ENCODE results near the gene ADGRB2. TPM values are rescaled to one million over a fixed set of nuclear protein-coding genes. Genes with fewer than 3 reads are reported as not detected.

Gene ADGRB2
- total RNA-seq, 2 donors from 2014 or later: 3.0 to 10.2 TPM

DNA sequence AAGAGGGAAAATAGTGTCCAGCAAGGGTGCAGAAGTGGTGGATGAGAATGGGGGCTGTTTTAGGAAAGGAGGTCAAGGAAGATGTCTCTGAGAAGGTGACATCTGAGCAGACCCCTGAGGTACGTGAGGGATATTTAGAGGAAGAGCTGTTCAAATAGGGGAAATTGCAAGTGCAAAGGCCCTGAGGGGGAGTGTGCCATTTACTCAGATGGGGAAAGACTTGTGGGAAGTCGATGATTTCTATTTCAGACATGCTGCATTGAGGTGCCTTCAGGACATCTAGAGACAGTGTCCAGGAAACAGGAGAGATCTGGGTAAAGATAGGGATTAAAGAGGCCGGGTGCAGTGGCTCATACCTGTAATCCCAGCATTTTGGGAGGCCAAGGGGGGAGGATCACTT is 10.4 kb upstream of the ADGRB2 start:
- no peaks in the 10 kb centered on the region for H3K9me3 ChIP-seq
- no peak for DNase-seq (ENCODE audit: low spot score)
- intact Hi-C loops (cut with DNase I): no loop called here
- peaks cover 6% of the 10 kb centered on the region for H3K27me3 ChIP-seq (replicated peaks; ENCODE audit: insufficient read depth)
- no peaks in the 10 kb centered on the region for H3K36me3 ChIP-seq
- TF ChIP-seq POLR2AphosphoS5 (IDR thresholded peaks at IDR 0.05) (no peak), POLR2A (IDR thresholded peaks at IDR 0.05) (no peak)
- TF ChIP-seq, protein P1, sequence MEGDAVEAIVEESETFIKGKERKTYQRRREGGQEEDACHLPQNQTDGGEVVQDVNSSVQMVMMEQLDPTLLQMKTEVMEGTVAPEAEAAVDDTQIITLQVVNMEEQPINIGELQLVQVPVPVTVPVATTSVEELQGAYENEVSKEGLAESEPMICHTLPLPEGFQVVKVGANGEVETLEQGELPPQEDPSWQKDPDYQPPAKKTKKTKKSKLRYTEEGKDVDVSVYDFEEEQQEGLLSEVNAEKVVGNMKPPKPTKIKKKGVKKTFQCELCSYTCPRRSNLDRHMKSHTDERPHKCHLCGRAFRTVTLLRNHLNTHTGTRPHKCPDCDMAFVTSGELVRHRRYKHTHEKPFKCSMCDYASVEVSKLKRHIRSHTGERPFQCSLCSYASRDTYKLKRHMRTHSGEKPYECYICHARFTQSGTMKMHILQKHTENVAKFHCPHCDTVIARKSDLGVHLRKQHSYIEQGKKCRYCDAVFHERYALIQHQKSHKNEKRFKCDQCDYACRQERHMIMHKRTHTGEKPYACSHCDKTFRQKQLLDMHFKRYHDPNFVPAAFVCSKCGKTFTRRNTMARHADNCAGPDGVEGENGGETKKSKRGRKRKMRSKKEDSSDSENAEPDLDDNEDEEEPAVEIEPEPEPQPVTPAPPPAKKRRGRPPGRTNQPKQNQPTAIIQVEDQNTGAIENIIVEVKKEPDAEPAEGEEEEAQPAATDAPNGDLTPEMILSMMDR (IDR thresholded peaks at IDR 0.05): no peak
- H3K27ac ChIP-seq: no peak overlapping the region
- H3K4me3 ChIP-seq: no peak overlapping the region
- H3K4me1 ChIP-seq (replicated peaks): no peaks in the 10 kb centered on the region
- 71% methylated on average over 3 of the region's 3 CpGs for WGBS

GRCh38 chr1:31773861-31774260 is 9.7 kb upstream of the ADGRB2 start:
- TF ChIP-seq, protein P1 (IDR thresholded peaks at IDR 0.05): no peak
- TF ChIP-seq POLR2AphosphoS5 (IDR thresholded peaks at IDR 0.05) (no peak), POLR2A (IDR thresholded peaks at IDR 0.05) (no peak)
- whole genome bisulfite sequencing: 95% methylated on average over 5 of the region's 5 CpGs
- peaks cover 6% of the 10 kb centered on the region for H3K27me3 ChIP-seq (replicated peaks; ENCODE audit: insufficient read depth)

GRCh38 chr1:31772669-31773248 is 8.6 kb upstream of the ADGRB2 start:
- H3K4me1 ChIP-seq (replicated peaks): no peaks in the 10 kb centered on the region
- H3K36me3 ChIP-seq: no peaks in the 10 kb centered on the region
- H3K27me3 ChIP-seq (replicated peaks; ENCODE audit: insufficient read depth): peaks cover 6% of the 10 kb centered on the region
- intact Hi-C loops (cut with DNase I): no loop called here
- 18% methylated on average over 48 of the region's 49 CpGs for WGBS
- TF ChIP-seq POLR2AphosphoS5 (IDR thresholded peaks at IDR 0.05) (no peak), POLR2A (IDR thresholded peaks at IDR 0.05) (no peak)
- TF ChIP-seq, protein P1 (IDR thresholded peaks at IDR 0.05): no peak
- peak overlapping the region in 1 of 2 donors; percentile 11 for H3K4me3 ChIP-seq
- no peaks in the 10 kb centered on the region for H3K9me3 ChIP-seq
- no peak overlapping the region for H3K27ac ChIP-seq
- no peak for DNase-seq (ENCODE audit: low spot score)

More at GRCh38 chr1:31773861-31774260, 9.7 kb upstream of the ADGRB2 start:
- H3K4me1 ChIP-seq (replicated peaks): no peaks in the 10 kb centered on the region
- H3K27ac ChIP-seq: no peak overlapping the region
- no peaks in the 10 kb centered on the region for H3K9me3 ChIP-seq
- intact Hi-C loops (cut with DNase I): no loop called here
- no peaks in the 10 kb centered on the region for H3K36me3 ChIP-seq
- no peak overlapping the region for H3K4me3 ChIP-seq
- no peak for DNase-seq (ENCODE audit: low spot score)

GRCh38 chr1:31771891-31772668 is 7.9 kb upstream of the ADGRB2 start:
- TF ChIP-seq POLR2AphosphoS5 (IDR thresholded peaks at IDR 0.05): no peak
- TF ChIP-seq POLR2A (IDR thresholded peaks at IDR 0.05): no peak
- TF ChIP-seq, protein P1 (IDR thresholded peaks at IDR 0.05): peak in 1 of 4 experiments; percentile 10
- Histone ChIP-seq H3K4me3 (peak overlapping the region in 1 of 2 donors; percentile 11), H3K4me1 (replicated peaks) (no peaks in the 10 kb centered on the region), H3K36me3 (no peaks in the 10 kb centered on the region), H3K9me3 (no peaks in the 10 kb centered on the region), H3K27me3 (replicated peaks; ENCODE audit: insufficient read depth) (peaks cover 6% of the 10 kb centered on the region), H3K27ac (no peak overlapping the region)
- DNase-seq (ENCODE audit: low spot score): no peak
- WGBS: 8% methylated on average over 68 of the region's 68 CpGs
- intact Hi-C loops (cut with DNase I): no loop called here
